Fibroblast of gingiva (primary cell): ENCODE data around the gene NOTCH3.

Experiments used
- DNase-seq: peaks from one replicate; pipeline ENCODE4 v3.0.0-alpha.2; 2011; ENCODE audit warnings: low read depth

NOTCH3 gene

DNA sequence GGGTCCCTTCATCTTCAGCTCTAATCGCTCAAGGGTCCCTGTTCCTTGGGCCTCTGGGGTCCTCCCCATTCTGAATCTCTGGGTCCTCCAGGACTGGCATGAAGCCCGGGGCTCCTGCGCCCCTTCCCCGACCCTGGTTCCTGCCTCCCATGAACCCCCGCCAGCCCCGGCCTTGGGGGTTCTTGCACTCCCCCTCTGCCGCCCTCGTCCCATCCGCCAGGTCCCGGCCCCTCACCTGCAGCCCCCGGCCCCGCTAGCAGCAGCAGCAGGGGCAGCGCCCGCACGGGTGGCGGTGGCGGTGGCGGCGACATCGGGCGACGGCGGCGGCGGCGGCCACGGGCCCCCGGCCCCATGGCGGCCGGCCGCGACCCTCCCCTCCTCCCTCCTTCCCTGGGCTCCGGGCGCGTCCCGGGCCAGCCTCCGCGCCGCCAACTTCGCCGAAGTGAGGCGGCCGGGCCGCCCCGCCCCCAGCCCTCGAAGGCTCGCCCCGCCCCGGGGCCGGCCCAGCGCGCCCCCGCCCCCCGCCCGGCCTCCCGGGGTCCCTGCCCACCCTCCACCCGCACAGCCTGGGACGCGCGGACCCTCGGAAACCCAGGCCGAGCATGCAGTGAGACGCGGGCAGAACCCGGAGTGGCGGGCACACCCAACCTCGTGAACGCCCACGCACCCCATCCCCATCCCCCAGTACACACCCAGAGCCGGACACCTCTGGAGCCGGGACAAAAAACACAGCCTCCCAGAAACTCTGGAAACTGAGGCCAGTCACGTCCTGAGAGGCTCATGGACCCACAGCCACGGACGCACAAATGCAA lies at the start of gene NOTCH3:
Gene NOTCH3, minus strand, starts transcription at position 443 of the 812 bp plus-strand sequence. Its CDS starts 90 bp downstream, at position 353.
- no peak for DNase-seq

DNA sequence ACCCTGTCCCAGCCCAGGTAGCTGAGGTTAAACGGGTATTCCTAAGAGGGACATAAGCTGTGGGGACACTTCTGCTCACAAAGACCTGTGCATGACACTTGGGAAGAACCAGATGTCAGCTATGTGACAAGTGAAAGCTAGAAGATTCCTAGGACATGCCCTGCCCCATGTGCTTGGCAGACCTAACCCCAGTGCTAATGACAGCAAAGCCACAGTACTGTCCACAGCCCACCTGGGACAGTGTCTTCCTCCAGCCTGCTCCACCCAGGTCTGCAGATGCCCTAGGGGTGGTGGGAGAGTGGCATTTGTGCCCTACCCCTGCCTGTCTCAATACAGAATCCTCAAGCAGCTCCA lies 49.8 kb upstream of the NOTCH3 start:
- DNase-seq, result no peak

DNA sequence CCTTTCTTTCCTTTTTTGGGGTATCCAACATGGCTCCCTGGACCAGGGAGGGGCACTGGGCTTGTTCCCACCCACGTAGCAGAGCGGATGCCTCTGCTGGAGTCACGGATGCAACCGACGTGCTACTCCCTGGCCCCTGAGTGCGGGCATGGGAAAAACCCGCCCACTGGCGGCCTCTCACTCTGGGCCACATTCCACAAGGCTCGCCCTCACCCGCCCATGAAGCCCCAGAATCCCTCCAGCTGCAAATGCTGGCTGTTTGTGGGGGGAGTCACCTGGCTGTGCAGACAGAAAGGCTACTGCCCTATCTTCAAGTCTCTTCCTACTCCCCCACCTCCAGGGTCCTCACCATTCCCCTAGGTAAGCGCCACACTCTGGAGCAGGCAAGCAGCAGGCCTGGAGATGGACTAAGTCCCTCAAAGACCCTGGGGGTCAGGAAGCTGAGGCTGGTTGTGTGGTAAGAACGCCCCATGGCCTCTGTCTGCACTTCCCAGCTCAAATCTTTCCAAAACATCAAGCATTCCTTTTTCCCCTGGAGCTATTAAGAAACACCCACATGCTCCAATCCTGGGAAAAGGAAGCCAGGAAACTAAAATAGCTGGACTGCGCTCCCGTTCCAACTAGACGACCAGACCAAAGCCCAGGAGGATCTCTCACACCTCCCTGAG lies 49.3 kb upstream of the NOTCH3 start:
- peak; percentile 81 for DNase-seq

DNA sequence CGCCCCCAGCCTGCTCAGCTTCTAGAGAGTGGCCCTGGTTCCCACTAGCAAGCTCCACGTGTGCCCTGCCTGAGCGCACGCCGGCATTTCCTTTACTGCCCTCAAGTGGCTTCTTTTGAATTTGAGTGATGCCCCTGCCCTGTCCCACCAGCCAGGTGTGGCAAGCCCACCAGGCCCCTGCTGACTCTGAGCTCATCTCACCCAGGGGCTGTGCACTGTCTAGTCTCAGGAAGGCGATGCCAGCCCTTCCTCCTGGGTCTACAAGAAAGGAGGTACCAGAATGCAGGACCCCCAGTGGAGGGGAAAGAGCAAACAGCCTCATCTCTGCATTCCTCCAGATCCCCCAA lies 48.7 kb upstream of the NOTCH3 start:
- no peak for DNase-seq

DNA sequence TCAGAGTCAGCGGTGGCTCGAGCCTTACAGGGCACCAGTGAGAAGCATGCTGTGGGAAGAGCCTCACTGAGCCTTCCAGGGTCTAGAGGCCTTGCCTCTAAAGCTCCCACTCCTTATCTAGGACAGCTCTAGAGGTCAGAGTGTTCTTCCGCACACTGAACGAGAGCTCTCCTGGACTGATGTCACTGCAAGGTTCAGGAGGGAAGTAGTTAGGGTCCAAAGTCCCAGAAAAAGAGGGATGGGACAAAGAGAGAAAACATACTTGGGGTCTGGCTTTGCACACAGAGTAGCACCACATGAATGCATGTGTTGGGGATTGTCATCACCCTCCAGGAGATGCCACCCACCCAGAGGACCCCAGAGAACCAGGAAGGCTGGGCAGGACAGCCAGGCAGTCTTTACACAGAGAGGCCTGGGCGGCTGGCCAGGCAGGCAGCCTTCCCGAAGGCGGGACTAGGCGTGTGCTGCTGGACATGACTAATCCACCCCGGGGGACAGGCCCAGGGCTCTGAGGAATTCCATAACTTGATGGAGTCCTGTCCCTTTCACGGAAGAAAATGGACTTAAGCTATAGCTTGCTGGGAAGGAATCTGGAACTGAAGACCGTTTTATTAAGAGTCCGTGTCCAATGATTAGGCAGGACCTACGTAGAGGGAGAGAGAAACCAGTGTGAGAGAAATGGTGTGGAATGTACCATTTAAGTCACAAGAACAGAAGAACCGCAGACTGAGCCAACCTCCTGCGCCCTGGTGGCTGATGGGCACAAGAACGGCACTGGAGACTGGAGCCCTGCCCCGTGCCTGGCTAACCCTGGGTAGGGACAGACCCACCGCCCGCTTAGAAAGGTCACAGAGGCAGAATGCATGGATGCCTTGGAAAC lies 48.1 kb upstream of the NOTCH3 start:
- DNase-seq, result peak; percentile 87

DNA sequence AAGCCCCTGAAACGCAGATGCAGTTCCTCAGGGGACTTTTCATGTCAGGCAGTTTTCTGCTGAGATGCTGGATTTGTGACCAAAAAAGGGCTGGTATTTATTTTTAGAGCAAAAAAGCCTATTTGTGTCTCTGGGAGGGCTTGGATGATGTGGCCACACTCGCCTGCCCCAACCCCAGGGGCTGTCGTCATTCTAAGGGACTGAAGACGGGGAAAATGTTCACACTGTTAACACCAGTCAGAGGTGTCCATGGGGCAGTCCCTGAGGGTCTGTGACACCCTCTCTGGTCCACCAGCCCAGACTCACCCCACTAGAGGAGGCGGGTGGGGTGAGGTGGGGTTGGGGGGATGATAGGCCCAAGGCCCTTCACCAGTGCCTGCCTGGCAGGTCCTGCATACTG lies 47.3 kb upstream of the NOTCH3 start:
- no peak for DNase-seq

DNA sequence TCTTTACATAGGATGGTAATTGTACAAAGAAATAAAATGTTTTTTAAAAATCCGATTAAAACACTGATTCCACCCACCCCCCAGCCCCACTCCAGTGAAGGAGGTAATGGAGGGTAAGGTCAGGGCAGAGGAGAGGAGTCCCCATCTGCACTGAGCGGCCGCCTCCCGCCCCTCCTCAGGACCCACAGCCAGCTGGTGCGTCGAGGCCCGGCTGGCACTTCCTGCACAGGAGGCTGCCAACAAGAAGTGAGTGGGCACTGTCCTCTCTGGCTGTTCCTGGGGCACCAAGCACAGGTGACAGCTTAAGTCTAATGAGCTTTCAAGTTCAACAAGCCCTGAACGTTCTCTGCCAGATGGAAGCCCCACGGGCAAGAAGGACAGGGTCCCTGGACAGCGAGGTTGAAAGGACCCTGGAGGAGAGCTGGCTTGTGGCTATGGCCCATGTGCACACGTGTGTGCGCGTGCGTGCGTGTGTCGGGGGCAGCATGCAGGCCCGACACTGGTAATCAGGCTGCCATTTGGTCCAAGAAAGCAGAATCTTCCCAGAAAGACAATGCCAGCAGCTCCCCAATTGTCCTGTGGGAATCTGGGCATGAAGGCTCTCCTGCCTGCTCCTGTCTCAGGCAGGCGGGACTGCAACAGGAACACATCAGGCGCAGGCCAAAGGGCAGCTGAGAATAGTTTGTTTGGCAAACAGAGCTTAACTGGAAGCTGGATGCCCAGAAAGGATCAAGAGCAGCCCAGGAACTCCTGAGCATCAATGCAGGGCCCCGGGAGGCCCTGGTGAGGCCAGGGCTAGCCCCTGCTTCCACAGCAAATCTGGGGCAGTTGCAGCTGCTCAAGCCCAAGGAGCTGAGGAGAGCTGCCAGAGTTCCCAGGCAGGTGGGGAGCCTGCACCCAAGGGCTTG lies 46.6 kb upstream of the NOTCH3 start:
- DNase-seq, result no peak

DNA sequence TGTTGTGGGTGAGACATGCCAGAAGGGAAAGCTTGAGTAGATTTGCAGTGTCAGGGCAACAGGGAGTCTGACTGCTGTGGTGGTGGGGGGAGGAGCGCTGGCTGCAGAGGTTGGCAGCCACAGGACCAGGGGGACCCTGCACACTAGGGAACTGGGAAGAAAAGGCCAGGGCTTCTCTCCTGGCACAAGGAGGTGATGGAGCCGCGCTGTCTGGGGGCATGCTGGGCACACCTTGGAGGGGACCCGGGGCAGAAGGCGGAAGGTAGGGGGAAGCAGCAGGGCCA lies 45.3 kb upstream of the NOTCH3 start:
- no peak for DNase-seq

DNA sequence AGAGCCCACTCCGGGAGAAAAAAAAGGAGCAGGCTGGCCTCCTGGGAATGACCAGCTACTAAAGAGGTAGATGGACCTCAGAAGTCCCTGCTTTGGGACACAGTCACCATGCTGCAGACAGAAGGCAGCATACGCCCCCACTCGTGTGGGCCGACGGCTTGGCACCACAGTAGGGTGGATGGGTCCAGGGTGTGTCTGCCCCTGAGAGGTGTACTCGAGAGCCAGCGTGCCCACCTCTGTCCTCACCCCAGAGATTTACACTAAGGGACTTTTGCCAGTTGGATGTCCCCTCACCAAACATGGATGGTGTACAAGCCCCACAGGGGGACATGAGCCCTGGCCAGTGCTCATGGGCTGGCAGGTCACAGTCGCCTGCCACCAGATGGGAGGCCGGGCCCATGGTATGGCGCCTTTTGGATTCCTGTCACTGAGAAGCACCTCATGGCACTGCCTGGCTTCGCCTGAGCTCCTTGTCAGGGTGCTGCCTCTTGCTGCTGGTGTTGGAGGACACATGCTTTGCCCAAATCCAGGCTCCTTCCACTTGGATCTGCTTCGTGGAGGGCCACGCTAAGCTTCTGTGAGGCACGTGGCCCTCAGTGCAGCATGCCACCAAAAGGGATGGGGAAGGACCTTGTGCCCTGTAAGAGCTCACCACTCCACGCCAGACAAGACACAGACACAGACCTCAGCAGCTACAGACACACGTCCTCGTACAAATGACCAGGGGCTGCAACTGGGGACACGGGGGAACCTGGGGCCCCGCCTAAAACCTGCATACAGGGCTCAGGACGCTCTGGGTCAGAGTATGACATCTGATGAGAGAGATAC lies 44.8 kb upstream of the NOTCH3 start:
- no peak for DNase-seq

DNA sequence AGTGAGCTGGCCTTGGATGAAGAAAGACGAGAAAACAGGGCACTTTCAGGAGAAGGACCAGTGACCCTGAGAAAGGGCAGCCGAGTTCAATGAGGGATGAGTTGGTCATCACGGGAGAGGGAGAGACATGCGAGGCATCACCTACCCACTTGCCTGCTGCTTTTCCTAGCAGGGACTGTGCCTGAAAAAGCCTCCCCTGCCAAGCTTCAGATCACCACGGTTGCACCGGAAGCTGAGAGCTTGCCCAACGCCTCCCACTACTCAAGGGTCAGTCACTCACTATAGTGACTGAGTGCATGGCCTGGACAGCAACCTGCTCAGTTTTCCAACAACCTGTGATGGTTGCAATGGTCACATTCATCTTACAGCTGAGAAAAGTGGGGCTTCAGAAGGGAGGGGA lies 44.0 kb upstream of the NOTCH3 start:
- no peak for DNase-seq

DNA sequence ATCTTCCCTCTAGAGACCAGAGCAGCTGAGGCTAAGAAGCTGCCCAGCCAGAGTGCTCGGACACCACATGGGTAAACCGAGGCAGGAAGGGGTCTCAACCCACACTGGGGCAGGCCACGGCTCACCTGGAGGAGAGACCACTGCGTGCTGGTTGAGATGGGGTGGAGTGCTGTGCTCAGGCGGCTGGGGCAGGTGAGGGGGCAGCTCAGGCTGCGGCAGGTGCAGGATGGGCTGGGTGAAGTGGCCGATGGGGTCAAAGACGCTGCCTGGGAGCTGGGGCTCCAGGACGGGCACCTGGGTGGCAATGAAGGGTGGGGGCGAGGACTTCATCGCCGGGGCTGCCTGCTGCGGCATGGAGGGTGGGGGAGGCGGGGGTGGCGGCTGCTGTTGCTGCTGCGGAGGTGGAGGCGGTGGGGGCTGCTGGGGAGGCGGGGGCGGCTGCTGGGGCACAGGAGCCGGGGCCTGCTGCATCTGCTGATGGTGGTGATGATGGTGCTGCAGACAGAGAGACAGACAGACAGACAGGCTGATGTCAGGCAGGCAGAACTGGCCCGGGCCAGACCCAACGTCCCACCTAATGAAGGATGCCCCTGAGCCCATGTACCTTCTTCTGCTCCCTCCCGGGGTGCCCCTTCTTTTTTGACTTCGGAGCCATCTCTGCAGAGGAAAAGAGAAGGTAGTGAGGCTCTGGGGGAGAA lies 43.5 kb upstream of the NOTCH3 start:
- DNase-seq, result no peak

DNA sequence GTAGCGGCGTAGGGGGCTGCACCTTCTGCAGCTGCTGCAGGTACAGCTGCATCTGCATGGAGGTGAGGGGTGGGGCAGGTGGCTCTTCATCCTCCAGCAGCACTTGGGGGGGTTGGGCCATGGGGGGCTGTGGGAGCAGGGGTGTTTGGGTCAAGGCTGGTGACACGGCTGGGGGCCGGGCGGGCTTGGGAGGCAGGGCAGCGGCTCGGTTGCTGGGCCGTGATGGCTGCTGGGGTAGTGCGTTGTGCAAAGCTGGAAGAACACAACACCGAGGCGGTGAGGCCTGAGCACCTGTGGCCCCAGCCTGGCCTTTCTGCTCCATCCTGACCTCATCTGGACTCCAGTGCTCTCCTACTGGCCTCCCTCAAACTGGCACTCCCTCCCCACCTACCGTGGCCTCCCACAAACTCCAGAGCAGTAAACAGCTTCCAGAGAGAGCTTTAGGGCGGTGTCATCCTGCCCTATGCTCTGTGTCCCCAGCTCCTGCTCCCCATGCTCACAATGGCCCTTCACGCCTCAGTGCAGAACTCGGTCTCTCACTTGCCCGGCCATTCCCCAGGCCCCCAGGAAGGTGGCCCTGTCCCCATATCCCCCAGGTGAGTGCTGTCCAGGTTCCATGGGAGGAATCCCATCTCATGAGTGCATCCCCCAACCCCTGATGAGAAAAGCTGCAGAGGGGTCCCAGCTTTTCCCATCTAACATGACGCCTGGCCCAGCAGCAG lies 42.6 kb upstream of the NOTCH3 start:
- DNase-seq, result no peak

DNA sequence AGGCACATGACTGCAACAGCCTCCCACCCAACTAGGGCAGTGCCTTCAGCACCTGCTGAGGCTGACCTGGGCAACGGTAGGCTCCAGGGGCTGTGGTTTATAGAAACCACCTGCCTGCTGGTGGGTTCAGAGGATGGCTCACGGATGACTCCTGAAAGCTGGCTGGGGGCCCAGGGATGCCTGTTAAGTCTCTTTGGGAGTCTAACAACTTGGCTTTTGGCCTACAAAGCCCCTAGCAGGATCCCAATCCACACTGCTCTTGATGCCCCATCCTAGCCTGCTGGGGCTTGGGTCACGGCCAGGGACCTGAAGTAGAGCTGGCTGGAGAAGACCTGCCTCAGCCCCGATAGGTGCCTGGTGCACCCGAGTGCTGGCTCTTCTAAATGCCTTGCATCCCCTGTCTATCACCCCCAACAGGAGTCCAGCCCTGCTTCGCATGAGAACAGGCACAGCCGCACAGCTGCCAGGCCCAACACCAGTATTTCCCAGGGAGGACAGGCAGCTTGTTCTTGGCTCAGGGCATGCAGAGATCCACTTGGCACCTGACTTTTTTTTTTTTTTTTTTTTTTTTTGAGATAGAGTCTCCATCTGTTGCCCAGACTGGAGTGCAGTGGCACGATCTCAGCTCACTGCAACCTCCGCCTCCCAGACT lies 40.6 kb upstream of the NOTCH3 start:
- no peak for DNase-seq

DNA sequence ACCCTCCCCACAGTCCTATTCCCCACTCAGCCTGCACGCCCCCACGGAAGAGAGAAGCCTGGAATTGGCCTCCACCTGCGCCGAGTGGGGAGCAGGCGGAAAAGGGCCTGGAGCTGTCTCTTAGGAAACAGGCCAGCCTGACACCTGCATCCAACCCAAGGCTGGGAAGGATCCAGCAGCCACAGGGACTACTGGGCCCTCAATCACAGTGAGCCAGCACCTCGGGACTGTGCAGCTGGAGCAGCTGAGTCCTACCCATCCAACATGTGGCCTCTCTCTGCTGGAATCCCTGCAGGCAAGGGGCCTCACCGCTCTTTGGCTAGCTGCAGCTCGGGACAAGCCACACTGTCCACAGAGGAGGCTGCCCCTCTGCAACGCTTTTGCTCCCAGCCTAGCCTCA lies 39.7 kb upstream of the NOTCH3 start:
- DNase-seq, result no peak

DNA sequence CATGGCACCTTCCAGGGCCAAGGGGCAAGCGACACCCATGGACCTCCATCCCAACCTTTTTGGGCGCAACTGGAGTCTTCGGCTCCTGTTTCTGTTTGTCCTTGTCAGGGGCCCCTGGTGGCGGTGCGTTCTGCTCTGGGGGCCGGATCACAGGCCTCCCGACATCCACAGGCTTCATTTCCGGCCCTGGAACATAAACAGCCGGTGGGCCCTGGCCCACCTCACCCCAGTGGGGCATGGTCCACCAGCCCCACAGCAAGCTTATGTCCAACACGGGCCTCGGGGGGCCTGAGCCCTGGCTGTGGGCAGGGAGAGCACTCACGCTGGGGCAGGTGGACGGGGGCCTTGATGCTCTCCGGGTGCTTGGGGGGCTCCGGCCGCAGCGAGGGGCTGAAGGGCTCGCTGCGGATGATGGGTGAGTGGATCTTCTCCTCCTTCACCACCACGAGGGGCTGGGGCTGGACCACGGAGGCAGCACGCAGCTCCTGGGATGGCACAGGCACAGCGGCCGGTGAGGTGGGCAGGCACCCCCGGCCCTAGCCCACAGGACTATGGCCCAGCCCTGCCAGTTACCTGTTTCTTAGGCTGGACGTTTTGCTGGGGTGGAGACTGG lies 38.6 kb upstream of the NOTCH3 start:
- DNase-seq, result no peak

DNA sequence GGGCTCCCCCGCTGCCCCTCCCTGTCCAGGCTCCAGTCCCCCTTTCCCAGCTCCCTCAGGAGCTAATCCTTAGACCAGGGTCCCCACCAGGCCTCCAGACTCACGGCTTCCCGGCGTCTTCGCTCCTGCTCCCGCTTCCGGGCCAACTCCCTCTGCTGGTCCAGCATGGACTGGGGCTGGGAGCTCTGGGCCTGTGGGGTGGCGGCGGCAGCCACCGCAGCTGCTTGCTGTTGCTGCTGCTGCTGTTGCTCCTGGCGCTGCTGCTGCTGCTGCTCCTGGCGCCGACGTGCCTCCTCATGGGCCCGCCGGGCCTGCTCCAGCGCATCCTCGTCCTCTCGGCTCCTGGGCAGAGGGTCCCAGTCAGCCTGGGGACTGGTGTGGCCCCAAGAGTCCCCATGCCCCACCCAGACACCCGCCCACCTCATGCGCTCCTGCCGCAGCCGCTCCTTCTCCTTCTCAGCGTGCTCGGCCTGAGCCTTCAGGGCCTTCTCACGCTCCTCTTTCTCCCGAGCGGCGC lies 37.9 kb upstream of the NOTCH3 start:
- DNase-seq, result no peak

DNA sequence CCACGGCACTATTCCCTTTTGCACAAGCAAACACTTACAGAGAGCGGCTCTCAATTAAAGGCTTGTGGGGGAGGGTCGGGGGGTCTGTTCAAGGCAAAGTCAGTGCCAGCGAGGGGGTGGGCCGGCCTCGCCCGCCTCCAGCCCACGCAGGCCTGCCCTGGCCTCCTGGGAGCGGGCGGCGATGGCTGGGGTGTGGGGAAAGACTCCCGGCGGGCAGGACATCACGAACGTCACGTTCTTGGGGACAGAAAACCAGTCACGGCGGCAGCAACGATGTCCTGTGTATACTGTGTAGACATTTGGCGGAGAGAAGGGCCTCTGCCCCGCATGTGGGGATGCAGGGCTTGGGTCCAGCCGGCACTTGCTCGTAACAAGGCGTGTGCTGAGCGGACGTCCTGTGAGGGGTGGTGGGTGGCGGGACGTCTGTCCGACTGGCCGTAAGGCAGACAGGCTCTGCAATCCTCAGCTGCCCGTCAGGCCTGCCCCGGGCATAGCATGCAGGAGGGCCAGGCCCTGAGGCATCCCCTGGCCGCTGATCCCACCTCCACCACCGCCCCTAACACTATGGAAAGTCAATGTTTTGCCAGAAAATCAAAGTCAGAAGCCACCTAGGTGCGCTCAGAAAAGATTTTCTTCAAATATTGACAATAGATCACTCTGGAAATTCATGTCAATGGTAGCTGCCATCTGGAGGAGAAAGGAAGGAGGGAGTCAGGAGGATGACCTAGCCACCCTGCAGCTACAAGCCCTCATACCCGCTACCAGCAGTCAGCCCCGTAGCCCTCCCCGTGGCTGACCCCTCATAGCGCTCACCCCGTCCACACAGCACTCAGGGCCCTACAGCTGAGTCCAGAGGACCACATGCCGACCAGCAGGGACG lies 37.2 kb upstream of the NOTCH3 start:
- no peak for DNase-seq

DNA sequence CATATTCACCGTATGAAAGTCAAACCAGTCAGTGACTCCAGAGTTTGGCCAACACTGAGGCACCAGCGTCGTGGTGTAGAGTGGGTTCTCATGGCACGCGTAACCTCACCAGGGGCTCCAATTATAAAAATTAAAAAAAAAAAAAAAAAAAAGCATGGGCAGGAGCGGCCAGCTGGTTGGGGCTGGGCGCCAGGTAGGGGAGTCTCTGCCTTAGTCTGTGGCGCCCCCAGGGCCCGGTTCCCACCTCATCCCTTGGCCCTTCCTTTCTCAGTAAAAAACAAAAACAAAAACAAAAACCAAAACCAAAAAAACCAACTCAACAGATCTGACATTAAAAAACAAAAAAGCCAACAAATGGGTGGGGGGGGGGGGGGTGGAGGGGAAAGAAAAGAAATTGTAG lies 36.1 kb upstream of the NOTCH3 start:
- no peak for DNase-seq
